Measurements from ENCODE around the gene PIRT. TPM values are rescaled to one million over a fixed set of nuclear protein-coding genes. Genes with fewer than 3 reads are reported as not detected.

PIRT gene
- total RNA-seq, 1 donor from 2014 or later, result not detected

- Mint-ChIP-seq H3K9me3 (ENCODE audit: unreplicated experiment) (no peaks in the 10 kb centered on the region), H3K36me3 (ENCODE audit: low read depth, unreplicated experiment) (no peaks in the 10 kb centered on the region)
- FAIRE-seq, result no peak
These were observed 44.6 kb downstream of the PIRT start for GRCh38 chr17:10793256-10793655.

GRCh38 chr17:10792151-10792550, 45.7 kb downstream of the PIRT start:
- no peak for FAIRE-seq
- Histone ChIP-seq H2AFZ (ENCODE audit: low read depth, low read length) (no peak overlapping the region), H3K79me2 (ENCODE audit: insufficient read depth, low read length) (no peaks in the 10 kb centered on the region)

More at GRCh38 chr17:10793256-10793655, 44.6 kb downstream of the PIRT start:
- no peak for DNase-seq (ENCODE audit: low read depth)
- H3K9me3 ChIP-seq (ENCODE audit: insufficient read depth, low read depth, low read length), result no peaks in the 10 kb centered on the region
- no peak overlapping the region for H3K4me2 ChIP-seq (ENCODE audit: low read length)
- no peaks in the 10 kb centered on the region for H3K36me3 ChIP-seq (ENCODE audit: insufficient read depth, low read length)
- Mint-ChIP-seq H3K4me3 (ENCODE audit: unreplicated experiment) (no peak overlapping the region), H3K4me1 (ENCODE audit: low read depth, unreplicated experiment) (peaks cover 2% of the 10 kb centered on the region), H3K27ac (ENCODE audit: unreplicated experiment) (no peak overlapping the region), H3K27me3 (ENCODE audit: low read depth, unreplicated experiment) (peaks cover 2% of the 10 kb centered on the region)
- H4K20me1 ChIP-seq (ENCODE audit: insufficient read depth, low read length), result no peaks in the 10 kb centered on the region
- no peaks in the 10 kb centered on the region for H3K27me3 ChIP-seq (ENCODE audit: insufficient read depth, low read length)
- H3K9ac ChIP-seq (ENCODE audit: low read length), result no peak overlapping the region
- no peak overlapping the region for H2AFZ ChIP-seq (ENCODE audit: low read depth, low read length)
- H3K27ac ChIP-seq (ENCODE audit: low read depth, low read length), result no peak overlapping the region
- TF ChIP-seq CTCF (IDR thresholded peaks at IDR 0.05; ENCODE audit: insufficient read depth, low read depth, low read length), result no peak
- no peak for TF ChIP-seq EZH2 (IDR thresholded peaks at IDR 0.05; ENCODE audit: insufficient read depth, low read length)
- H3K4me1 ChIP-seq (ENCODE audit: insufficient read depth, low read length), result no peaks in the 10 kb centered on the region
- no peak overlapping the region for H3K4me3 ChIP-seq (ENCODE audit: insufficient read depth, low read depth, low read length)
- no peaks in the 10 kb centered on the region for H3K79me2 ChIP-seq (ENCODE audit: insufficient read depth, low read length)

More at GRCh38 chr17:10792151-10792550, 45.7 kb downstream of the PIRT start:
- Histone ChIP-seq H3K9me3 (ENCODE audit: insufficient read depth, low read depth, low read length) (no peaks in the 10 kb centered on the region), H3K4me3 (ENCODE audit: insufficient read depth, low read depth, low read length) (no peak overlapping the region), H3K27me3 (ENCODE audit: insufficient read depth, low read length) (no peaks in the 10 kb centered on the region), H4K20me1 (ENCODE audit: insufficient read depth, low read length) (no peaks in the 10 kb centered on the region), H3K27ac (ENCODE audit: low read depth, low read length) (no peak overlapping the region), H3K9ac (ENCODE audit: low read length) (no peak overlapping the region), H3K36me3 (ENCODE audit: insufficient read depth, low read length) (no peaks in the 10 kb centered on the region), H3K4me2 (ENCODE audit: low read length) (no peak overlapping the region), H3K4me1 (ENCODE audit: insufficient read depth, low read length) (no peaks in the 10 kb centered on the region)
- Mint-ChIP-seq H3K27me3 (ENCODE audit: low read depth, unreplicated experiment) (peaks cover 5% of the 10 kb centered on the region), H3K36me3 (ENCODE audit: low read depth, unreplicated experiment) (no peaks in the 10 kb centered on the region), H3K27ac (ENCODE audit: unreplicated experiment) (no peak overlapping the region), H3K4me3 (ENCODE audit: unreplicated experiment) (no peak overlapping the region), H3K4me1 (ENCODE audit: low read depth, unreplicated experiment) (peaks cover 2% of the 10 kb centered on the region), H3K9me3 (ENCODE audit: unreplicated experiment) (no peaks in the 10 kb centered on the region)
- no peak for TF ChIP-seq EZH2 (IDR thresholded peaks at IDR 0.05; ENCODE audit: insufficient read depth, low read length)
- no peak for TF ChIP-seq CTCF (IDR thresholded peaks at IDR 0.05; ENCODE audit: insufficient read depth, low read depth, low read length)
- DNase-seq (ENCODE audit: low read depth), result no peak
